Measurements from ENCODE around the gene DEGS1.

The DEGS1 gene

GRCh38 chr1:224217655-224218623 lies 34.9 kb downstream of the DEGS1 start:
- DNase-seq: no peak

GRCh38 chr1:224219011-224219611 lies 36.1 kb downstream of the DEGS1 start:
- no peak for DNase-seq

GRCh38 chr1:224219612-224220059 lies 36.6 kb downstream of the DEGS1 start:
- no peak for DNase-seq

- DNase-seq: no peak
Measured at GRCh38 chr1:224223819-224224714, 41.0 kb downstream of the DEGS1 start.

- no peak for DNase-seq
Measured at GRCh38 chr1:224226849-224227502, 43.9 kb downstream of the DEGS1 start.

GRCh38 chr1:224234017-224234416 lies 51.0 kb downstream of the DEGS1 start:
- no peak for DNase-seq

GRCh38 chr1:224235813-224236493 lies 52.9 kb downstream of the DEGS1 start:
- DNase-seq: no peak

GRCh38 chr1:224237119-224237881 lies 54.3 kb downstream of the DEGS1 start:
- no peak for DNase-seq

GRCh38 chr1:224238212-224238611 lies 55.2 kb downstream of the DEGS1 start:
- DNase-seq: no peak

- no peak for DNase-seq
Measured at GRCh38 chr1:224238756-224239155, 55.7 kb downstream of the DEGS1 start.

All from CD4-positive, alpha-beta T cell treated with Interferon alpha-2 for 1 hour (primary cell).